Body of pancreas (tissue), 4 donors: ENCODE measurements around the gene PCDH17.

ENCODE experiments used
- CTCF ChIP-seq, 7 experiments: fragments of 450-650 bp in 4 of 7; fragments of 200-600 bp in 3 of 7; sonication (generic) in 3 of 7; IDR thresholded peaks; one replicate each; pipeline ENCODE4 v1.5.1; 2016 to 2019; ENCODE audit warnings: antibody characterized with exemption in 7 of 7
- POLR2A ChIP-seq, 3 donors: fragments of 450-650 bp; IDR thresholded peaks; one replicate each; pipeline ENCODE4 v1.6.1; 2016; ENCODE audit warnings: antibody characterized with exemption in 3 of 3, mild to moderate bottlenecking in 2 of 3

- no peak for TF ChIP-seq CTCF (IDR thresholded peaks at IDR 0.05)
- TF ChIP-seq POLR2A (IDR thresholded peaks at IDR 0.05), result no peak
Measured at GRCh38 chr13:57763689-57764088, 132.1 kb downstream of the PCDH17 start.
